ENCODE data around the gene GID4. TPM values are rescaled to one million over a fixed set of nuclear protein-coding genes. Genes with fewer than 3 reads are reported as not detected.

GID4 gene
- total RNA-seq, 6 donors from 2014 or later: 6.3 to 17.1 (median 9.8) TPM

DNA sequence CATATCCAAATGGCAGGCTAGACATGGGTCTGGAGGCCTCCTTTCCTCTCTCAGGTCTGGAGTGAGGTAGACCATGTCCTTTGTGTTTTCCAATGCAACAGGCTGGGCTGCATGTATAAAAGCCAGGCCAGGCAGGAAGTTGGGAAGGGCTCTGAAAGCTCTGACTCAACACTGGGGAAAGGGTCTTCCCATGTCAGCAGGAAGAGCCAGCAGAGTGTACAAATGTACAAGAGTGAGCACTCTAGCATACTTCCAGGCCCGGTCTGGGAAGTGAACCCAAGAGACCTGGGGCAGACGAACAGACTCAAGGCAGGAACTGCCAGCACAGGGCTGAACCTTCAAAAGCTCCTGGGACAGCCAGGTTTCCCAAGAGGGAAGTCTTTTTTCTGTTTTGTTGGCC is 7.3 kb upstream of the GID4 start:
- H3K27me3 ChIP-seq: no peaks in the 10 kb centered on the region
- TF ChIP-seq, protein P1, sequence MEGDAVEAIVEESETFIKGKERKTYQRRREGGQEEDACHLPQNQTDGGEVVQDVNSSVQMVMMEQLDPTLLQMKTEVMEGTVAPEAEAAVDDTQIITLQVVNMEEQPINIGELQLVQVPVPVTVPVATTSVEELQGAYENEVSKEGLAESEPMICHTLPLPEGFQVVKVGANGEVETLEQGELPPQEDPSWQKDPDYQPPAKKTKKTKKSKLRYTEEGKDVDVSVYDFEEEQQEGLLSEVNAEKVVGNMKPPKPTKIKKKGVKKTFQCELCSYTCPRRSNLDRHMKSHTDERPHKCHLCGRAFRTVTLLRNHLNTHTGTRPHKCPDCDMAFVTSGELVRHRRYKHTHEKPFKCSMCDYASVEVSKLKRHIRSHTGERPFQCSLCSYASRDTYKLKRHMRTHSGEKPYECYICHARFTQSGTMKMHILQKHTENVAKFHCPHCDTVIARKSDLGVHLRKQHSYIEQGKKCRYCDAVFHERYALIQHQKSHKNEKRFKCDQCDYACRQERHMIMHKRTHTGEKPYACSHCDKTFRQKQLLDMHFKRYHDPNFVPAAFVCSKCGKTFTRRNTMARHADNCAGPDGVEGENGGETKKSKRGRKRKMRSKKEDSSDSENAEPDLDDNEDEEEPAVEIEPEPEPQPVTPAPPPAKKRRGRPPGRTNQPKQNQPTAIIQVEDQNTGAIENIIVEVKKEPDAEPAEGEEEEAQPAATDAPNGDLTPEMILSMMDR (IDR thresholded peaks at IDR 0.05): no peak
- TF ChIP-seq EP300 (IDR thresholded peaks at IDR 0.05): no peak
- TF ChIP-seq POLR2AphosphoS5 (IDR thresholded peaks at IDR 0.05): no peak
- TF ChIP-seq POLR2A (IDR thresholded peaks at IDR 0.05): no peak
- peaks cover 0 to 12% (median 8%) of the 10 kb centered on the region in 4 donors for H3K4me1 ChIP-seq
- ATAC-seq (ENCODE audit: low FRiP score in 2 of 2) (no peak), DNase-seq (peak in 1 of 2 donors; percentile 24)
- H3K27ac ChIP-seq: peak overlapping the region in 1 of 4 donors; percentile 3
- WGBS, 2 donors: 47 to 52% methylated on average over 2 of the region's 2 CpGs
- H3K4me3 ChIP-seq: no peak overlapping the region
- no peaks in the 10 kb centered on the region for H3K9me3 ChIP-seq
- H3K36me3 ChIP-seq: peaks cover 0 to 13% (median 3%) of the 10 kb centered on the region in 4 donors

GRCh38 chr17:18033442-18034099 is 5.6 kb upstream of the GID4 start:
- H3K4me3 ChIP-seq: no peak overlapping the region
- DNase-seq: peak in 1 of 2 donors; percentile 55
- no peak overlapping the region for H3K27ac ChIP-seq
- no peaks in the 10 kb centered on the region for H3K27me3 ChIP-seq
- no peak for TF ChIP-seq EP300 (IDR thresholded peaks at IDR 0.05)
- no peak for TF ChIP-seq POLR2A (IDR thresholded peaks at IDR 0.05)
- TF ChIP-seq, protein P1 (IDR thresholded peaks at IDR 0.05): peak; percentile 46 to 75 (median 62)
- TF ChIP-seq POLR2AphosphoS5 (IDR thresholded peaks at IDR 0.05): no peak
- peak; percentile 92 to 93 for ATAC-seq (ENCODE audit: low FRiP score in 2 of 2)
- H3K36me3 ChIP-seq: no peaks in the 10 kb centered on the region
- no peaks in the 10 kb centered on the region for H3K9me3 ChIP-seq
- H3K4me1 ChIP-seq: peaks cover 15 to 27% (median 21%) of the 10 kb centered on the region in 4 donors
- 17 to 25% methylated on average over 5 of the region's 5 CpGs for WGBS, 2 donors

DNA sequence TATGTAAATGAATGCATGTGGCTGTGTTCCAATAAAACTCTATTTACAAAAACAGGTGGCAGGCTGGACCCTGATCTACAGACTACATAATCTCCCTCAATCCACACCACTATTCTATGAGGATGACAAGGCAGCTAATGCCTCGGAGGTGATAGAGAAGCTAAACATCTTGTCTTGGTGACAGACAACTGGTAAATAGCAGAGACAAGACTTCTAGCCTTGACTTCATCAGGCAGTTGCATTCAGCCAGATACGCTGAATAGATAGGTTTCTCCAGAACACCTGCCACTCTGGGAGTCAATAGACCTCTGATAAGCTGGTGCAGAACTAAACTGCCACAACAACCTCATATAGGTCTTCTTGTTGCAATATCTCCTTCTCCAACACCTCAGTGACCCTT is 3.5 kb upstream of the GID4 start:
- Histone ChIP-seq H3K27me3 (no peaks in the 10 kb centered on the region), H3K27ac (no peak overlapping the region), H3K9me3 (no peaks in the 10 kb centered on the region), H3K36me3 (no peaks in the 10 kb centered on the region), H3K4me3 (no peak overlapping the region), H3K4me1 (peaks cover 21 to 37% (median 29%) of the 10 kb centered on the region in 4 donors)
- TF ChIP-seq POLR2AphosphoS5 (IDR thresholded peaks at IDR 0.05): no peak
- TF ChIP-seq, protein P1 (IDR thresholded peaks at IDR 0.05): no peak
- TF ChIP-seq POLR2A (IDR thresholded peaks at IDR 0.05): no peak
- no peak for ATAC-seq (ENCODE audit: low FRiP score in 2 of 2)
- WGBS, 2 donors: 69 to 76% methylated on average over 2 of the region's 2 CpGs
- DNase-seq: no peak

DNA sequence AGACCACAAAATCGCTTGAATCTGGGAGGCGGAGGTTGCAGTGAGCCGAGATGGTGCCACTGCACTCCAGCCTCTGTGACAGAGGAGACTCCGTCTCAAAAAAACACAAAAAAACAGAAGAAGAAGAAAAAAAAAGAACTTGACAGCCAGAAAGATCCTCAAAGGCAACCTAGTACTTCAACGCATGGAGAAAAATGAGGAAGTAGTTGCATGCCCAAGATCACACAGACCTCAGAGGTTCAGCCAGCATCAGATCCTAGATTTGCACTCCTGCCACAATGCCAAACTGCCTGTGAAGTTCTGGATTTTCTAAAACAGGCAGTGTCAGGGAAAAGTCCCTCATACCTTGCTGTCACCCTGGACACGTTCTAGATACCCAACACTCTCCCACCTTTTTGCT is 1.7 kb upstream of the GID4 start:
- DNase-seq: no peak
- WGBS, 2 donors: 50 to 64% methylated on average over 6 of the region's 6 CpGs
- ATAC-seq (ENCODE audit: low FRiP score in 2 of 2): no peak

More for the DNA sequence above, 1.7 kb upstream of the GID4 start:
- Histone ChIP-seq H3K9me3 (no peaks in the 10 kb centered on the region), H3K27me3 (no peaks in the 10 kb centered on the region), H3K4me3 (no peak overlapping the region), H3K27ac (no peak overlapping the region), H3K36me3 (no peaks in the 10 kb centered on the region), H3K4me1 (peaks cover 29 to 47% (median 34%) of the 10 kb centered on the region in 4 donors)
- TF ChIP-seq POLR2A (IDR thresholded peaks at IDR 0.05) (no peak), POLR2AphosphoS5 (IDR thresholded peaks at IDR 0.05) (no peak), EP300 (IDR thresholded peaks at IDR 0.05) (no peak)
- TF ChIP-seq, protein P1 (IDR thresholded peaks at IDR 0.05): no peak
